DOHH2 (cell line): Measurements from ENCODE around the gene DACT2.

Experiments
- CTCF ChIP-seq: fragments of 200-600 bp; sonication (generic); IDR thresholded peaks from one replicate; pipeline ENCODE4 v1.5.1; 2014; ENCODE audit warnings: antibody characterized with exemption, mild to moderate bottlenecking, low read depth, low read length; ENCODE audit not compliant: poor library complexity, severe bottlenecking
- EZH2phosphoT487 ChIP-seq: fragments of 200-600 bp; sonication (generic); IDR thresholded peaks from 2 replicates; pipeline ENCODE4 v1.6.1; 2017; ENCODE audit warnings: borderline replicate concordance, mild to moderate bottlenecking, antibody characterized with exemption, low read length, moderate library complexity, mixed read lengths

GRCh38 chr6:168284187-168284586 is 35.4 kb downstream of the DACT2 start:
- TF ChIP-seq CTCF (no peak), EZH2phosphoT487 (no peak)
